IPS-20b (cell line): ENCODE data around the gene ATP5MC3.
A peak's percentile ranks its signal among the peaks of the same experiment; 100 is the strongest.

Experiments
- H3K27ac ChIP-seq: one replicate; pipeline ENCODE4 v1.5.1; 2013; ENCODE audit warnings: low read length
- H3K27me3 ChIP-seq: 2 replicates; pipeline ENCODE4 v1.6.1; 2013; ENCODE audit warnings: mild to moderate bottlenecking, low read length, inconsistent platforms; ENCODE audit not compliant: insufficient read depth
- H3K36me3 ChIP-seq: 2 replicates; pipeline ENCODE4 v1.6.1; 2013; ENCODE audit warnings: low read depth, mild to moderate bottlenecking, inconsistent platforms, low read length, moderate library complexity; ENCODE audit not compliant: insufficient read depth
- H3K4me1 ChIP-seq: 2 replicates; pipeline ENCODE4 v1.6.1; 2013; ENCODE audit warnings: mild to moderate bottlenecking, control low read depth, inconsistent platforms, low read length, moderate library complexity; ENCODE audit not compliant: insufficient read depth
- H3K4me3 ChIP-seq: 2 replicates; pipeline ENCODE4 v1.5.1; 2013; ENCODE audit warnings: mild to moderate bottlenecking, low read length, inconsistent platforms
- H3K9ac ChIP-seq: 2 replicates; pipeline ENCODE4 v1.6.1; 2013; ENCODE audit warnings: low read depth, mild to moderate bottlenecking, inconsistent platforms, low read length, moderate library complexity
- H3K9me3 ChIP-seq: 2 replicates; pipeline ENCODE4 v1.6.1; 2013; ENCODE audit warnings: mild to moderate bottlenecking, low read depth, low read length, inconsistent platforms; ENCODE audit not compliant: insufficient read depth

The ATP5MC3 gene

DNA sequence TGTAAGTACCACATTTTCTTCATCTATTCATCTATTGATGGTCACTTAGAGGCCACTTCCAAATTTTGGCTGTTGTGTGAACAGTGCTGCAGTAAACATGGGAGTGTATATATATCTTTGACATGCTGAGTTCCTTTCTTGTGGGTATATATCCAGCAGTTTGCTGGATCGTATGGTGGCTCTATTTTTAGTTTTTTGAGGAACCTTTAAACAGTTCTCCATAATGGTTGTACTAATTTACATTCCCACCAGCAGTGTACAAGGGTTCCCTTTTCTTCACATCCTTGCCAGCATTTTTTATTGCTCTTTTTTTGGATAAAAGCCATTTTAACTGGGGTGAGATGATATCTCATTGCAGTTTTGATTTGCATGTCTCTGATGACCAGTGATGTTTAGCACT lies 7.3 kb upstream of the ATP5MC3 start:
- Histone ChIP-seq H3K4me1 (no peaks in the 10 kb centered on the region), H3K36me3 (no peaks in the 10 kb centered on the region), H3K27ac (no peak overlapping the region), H3K27me3 (no peaks in the 10 kb centered on the region), H3K9me3 (no peaks in the 10 kb centered on the region), H3K4me3 (no peak overlapping the region), H3K9ac (no peak overlapping the region)

DNA sequence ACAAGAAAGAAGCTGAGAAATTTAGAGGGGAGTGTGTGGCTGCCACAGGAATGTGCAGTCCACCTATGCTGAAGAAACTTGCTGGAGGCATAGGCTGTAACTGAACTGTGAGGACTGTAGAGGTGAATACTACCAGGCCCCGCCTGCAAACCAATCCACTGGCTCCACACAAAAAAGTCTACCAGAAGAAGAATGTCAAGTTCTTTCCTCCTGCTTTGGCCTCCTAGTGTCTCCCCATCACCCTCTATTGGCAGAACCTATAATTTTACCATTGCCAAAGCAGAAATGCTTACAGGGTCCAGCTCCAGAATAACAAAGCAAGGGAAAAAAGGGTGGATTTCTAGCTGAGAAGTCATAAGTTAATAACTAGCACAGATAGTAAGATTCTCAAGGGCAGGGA lies 5.9 kb upstream of the ATP5MC3 start:
- no peaks in the 10 kb centered on the region for H3K9me3 ChIP-seq
- no peak overlapping the region for H3K27ac ChIP-seq

DNA sequence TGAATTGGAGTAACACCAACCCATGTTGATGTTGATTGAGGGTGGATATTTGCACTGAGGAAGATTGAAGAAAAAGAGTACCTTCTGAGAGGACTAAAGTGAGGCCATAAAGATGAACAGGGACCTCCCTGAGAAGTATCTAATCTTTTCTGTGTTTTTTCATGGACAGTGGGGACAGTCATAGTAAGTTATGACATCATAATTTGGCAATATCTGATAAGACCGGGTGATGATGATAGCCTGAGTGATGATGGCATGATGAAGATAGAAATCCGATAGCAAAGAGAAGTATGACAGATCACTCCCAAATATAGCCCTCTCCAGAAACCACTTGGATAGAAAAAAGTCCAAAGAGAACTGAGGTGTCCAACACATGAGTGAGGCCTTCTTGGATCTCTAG lies 2.2 kb upstream of the ATP5MC3 start:
- Histone ChIP-seq H3K9ac (no peak overlapping the region), H3K4me3 (no peak overlapping the region), H3K9me3 (no peaks in the 10 kb centered on the region), H3K27me3 (no peaks in the 10 kb centered on the region), H3K4me1 (peaks cover 8% of the 10 kb centered on the region; the same call in 1 of the 2 replicates), H3K36me3 (peaks cover 15% of the 10 kb centered on the region), H3K27ac (no peak overlapping the region)

More for the DNA sequence above, 5.9 kb upstream of the ATP5MC3 start:
- no peak overlapping the region for H3K4me3 ChIP-seq
- H3K36me3 ChIP-seq, result no peaks in the 10 kb centered on the region
- H3K9ac ChIP-seq, result no peak overlapping the region
- no peaks in the 10 kb centered on the region for H3K27me3 ChIP-seq
- no peaks in the 10 kb centered on the region for H3K4me1 ChIP-seq

DNA sequence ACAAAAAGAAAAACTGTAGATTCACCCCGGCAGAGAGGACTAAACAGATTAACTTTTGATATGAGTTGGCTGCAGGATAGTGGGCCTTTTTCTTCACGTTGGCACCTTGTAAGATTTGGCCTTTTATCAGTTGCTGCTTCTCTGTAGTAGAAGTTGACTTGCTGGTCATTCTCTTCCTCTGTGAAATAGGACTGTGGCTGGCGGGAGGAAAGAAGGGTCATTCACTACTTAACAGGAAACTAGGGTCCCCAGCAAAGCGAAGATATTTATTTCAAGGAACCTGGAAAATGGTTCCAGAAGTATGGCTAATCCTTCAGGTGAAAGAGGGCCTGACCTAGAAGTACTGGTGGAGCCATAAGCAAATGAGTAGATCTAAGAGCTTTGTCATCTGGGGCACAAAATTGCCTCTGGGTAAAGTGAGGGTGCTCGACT lies 383 bp upstream of the ATP5MC3 start:
- H3K9ac ChIP-seq, result peak overlapping the region; percentile 97; the same call in 1 of the 2 replicates
- H3K4me3 ChIP-seq, result peak overlapping the region; percentile 95
- H3K27me3 ChIP-seq, result no peaks in the 10 kb centered on the region
- H3K9me3 ChIP-seq, result no peaks in the 10 kb centered on the region
- peak overlapping the region; percentile 40 for H3K27ac ChIP-seq
- H3K36me3 ChIP-seq, result peaks cover 32% of the 10 kb centered on the region
- H3K4me1 ChIP-seq, result peaks cover 8% of the 10 kb centered on the region; the same call in 1 of the 2 replicates

DNA sequence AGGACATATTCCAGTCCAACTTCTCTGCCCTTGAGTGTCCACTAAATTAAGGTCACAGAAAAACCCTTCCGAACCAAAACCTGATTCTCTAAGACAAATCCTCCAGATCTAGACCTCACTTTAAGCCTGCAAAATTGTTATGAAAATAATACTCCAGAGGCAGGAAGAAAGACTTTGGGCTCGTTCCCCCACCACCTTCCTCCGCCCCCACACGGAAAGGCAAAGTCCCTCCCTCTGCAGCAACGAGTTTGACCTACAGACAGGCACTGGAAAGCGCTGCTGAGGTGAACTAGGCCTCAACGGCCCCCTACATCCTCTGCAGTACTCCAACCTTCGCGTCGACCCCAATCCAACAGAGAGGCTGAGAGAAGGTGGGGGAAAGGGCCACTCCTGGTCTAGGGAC lies 808 bp downstream of the ATP5MC3 start:
- Histone ChIP-seq H3K36me3 (peaks cover 44% of the 10 kb centered on the region), H3K9ac (peak overlapping the region; percentile 97), H3K4me3 (peak overlapping the region; percentile 95), H3K27me3 (no peaks in the 10 kb centered on the region), H3K27ac (peak overlapping the region; percentile 56), H3K9me3 (no peaks in the 10 kb centered on the region), H3K4me1 (peaks cover 8% of the 10 kb centered on the region; the same call in 1 of the 2 replicates)

DNA sequence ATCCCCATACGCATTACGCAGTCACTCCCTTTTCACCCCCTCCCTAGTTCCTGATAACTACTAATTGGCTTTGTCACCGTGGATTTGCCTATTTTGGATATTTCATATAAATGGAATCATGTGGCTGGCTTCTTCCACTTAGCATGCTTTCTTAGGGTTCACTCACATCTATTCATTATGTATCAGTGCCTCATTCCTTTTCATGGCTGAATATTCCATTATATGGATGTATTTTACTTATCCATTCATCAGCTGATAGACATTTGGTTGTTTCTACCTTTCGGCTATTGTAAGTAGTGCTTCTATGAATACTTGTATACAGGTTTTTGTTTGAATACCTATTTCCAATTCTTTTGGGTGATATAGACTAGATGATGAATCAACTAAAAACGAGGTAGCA lies 4.9 kb downstream of the ATP5MC3 start:
- Histone ChIP-seq H3K36me3 (peaks cover 54% of the 10 kb centered on the region), H3K4me3 (no peak overlapping the region), H3K4me1 (peaks cover 5% of the 10 kb centered on the region; the same call in 1 of the 2 replicates), H3K9me3 (no peaks in the 10 kb centered on the region), H3K27me3 (no peaks in the 10 kb centered on the region), H3K27ac (no peak overlapping the region), H3K9ac (no peak overlapping the region)

DNA sequence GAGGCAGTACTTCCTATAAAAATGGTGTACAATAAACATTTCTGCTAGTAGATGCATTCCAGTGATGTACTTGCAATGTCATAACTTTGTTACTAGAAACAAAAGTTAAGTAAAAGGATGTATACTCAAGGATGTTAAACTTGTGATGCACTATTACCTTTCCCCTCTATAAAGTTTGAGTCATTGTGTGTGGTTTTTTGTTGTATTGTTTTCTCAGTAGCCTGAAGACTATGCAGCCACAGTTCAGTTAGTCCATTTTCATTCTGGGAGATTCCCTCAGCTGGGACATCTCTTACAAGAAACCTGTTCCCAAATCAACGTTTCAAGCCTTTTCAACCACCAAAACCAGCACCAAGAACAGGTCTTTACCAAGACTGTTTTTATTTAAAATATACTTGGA lies 5.6 kb downstream of the ATP5MC3 start:
- Histone ChIP-seq H3K36me3 (peaks cover 54% of the 10 kb centered on the region), H3K4me3 (no peak overlapping the region)

DNA sequence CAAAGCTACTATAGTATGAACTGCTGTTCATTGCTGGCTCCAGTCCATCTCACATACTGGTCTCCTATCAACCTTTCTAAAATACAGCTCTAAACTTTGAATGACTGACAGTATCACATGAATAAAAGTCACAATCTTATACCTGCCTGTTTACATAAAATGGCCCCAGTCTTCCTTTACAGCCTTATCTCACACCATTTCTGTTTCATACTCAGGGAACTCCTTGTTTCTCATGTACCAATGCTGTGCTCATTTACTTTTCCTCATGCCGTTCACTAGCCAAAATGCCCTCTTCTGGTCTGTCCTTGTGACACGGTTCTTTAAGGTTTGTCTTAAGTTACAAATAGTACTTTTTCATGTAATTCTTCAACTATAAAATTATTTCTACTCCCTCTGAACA lies 6.2 kb downstream of the ATP5MC3 start:
- H3K4me1 ChIP-seq, result peaks cover 3% of the 10 kb centered on the region; the same call in 1 of the 2 replicates
- no peak overlapping the region for H3K4me3 ChIP-seq
- no peak overlapping the region for H3K9ac ChIP-seq
- H3K27me3 ChIP-seq, result no peaks in the 10 kb centered on the region
- H3K27ac ChIP-seq, result no peak overlapping the region
- H3K36me3 ChIP-seq, result peaks cover 54% of the 10 kb centered on the region
- no peaks in the 10 kb centered on the region for H3K9me3 ChIP-seq

More for the DNA sequence above, 5.6 kb downstream of the ATP5MC3 start:
- H3K27me3 ChIP-seq, result no peaks in the 10 kb centered on the region
- no peaks in the 10 kb centered on the region for H3K9me3 ChIP-seq
- no peak overlapping the region for H3K9ac ChIP-seq
- H3K4me1 ChIP-seq, result peaks cover 5% of the 10 kb centered on the region; the same call in 1 of the 2 replicates
- H3K27ac ChIP-seq, result no peak overlapping the region

DNA sequence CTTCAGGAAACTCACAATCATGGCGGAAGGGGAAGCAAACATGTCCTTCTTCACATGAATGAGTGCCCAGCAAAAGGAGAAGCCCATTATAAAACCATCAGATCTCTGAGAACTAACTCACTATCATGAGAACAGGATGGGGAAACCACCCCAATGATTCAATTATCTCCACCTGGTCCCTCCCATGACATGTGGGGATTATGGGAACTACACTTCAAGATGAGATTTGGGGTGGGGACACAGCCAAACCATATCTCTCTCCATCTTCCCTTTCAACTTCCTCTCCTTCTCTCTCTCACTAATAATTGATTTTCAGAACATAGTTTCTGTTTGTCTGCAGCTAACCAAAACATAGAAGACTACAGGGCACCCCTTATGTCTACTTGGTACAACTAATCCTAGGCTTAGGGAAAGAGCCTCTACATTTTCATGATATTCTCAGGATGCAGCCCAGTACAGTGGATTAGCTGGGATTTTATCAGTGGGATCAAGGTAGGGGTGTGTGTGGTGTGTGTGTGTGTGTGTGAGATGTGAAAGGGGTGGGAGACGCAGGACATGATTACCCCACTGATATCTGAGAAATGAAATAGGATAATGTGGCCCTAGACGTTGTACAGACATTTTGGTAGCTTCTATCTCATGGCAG lies 10.7 kb downstream of the ATP5MC3 start:
- Histone ChIP-seq H3K4me3 (no peak overlapping the region), H3K36me3 (peaks cover 11% of the 10 kb centered on the region; the same call in 1 of the 2 replicates), H3K9me3 (no peaks in the 10 kb centered on the region), H3K27ac (no peak overlapping the region), H3K27me3 (no peaks in the 10 kb centered on the region), H3K4me1 (peaks cover 2% of the 10 kb centered on the region; the same call in 1 of the 2 replicates), H3K9ac (no peak overlapping the region)

DNA sequence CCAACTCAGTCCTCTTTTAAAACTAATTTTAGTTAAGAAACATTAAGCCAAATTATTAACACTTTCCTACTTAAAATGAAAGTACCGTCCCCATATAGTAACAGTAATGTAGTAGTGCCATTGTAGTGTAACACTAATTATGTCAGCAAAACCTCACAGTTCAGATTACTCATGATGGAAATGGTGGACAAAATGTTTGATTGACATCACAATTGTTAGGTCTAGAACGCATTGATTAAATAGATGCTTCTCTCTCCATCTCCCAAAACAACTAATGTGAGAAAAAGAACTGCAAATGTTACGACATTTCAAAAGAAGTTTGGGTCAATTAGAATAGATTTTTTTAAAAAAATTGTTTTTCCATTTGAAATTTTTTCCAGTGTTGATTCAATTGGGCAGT lies 12.3 kb downstream of the ATP5MC3 start:
- peak overlapping the region; percentile 90 for H3K4me3 ChIP-seq
- H3K9ac ChIP-seq, result peak overlapping the region; percentile 92; the same call in 1 of the 2 replicates
- H3K27me3 ChIP-seq, result no peaks in the 10 kb centered on the region
- no peak overlapping the region for H3K27ac ChIP-seq
- H3K4me1 ChIP-seq, result peaks cover 2% of the 10 kb centered on the region; the same call in 1 of the 2 replicates
- H3K36me3 ChIP-seq, result no peaks in the 10 kb centered on the region
- no peaks in the 10 kb centered on the region for H3K9me3 ChIP-seq

DNA sequence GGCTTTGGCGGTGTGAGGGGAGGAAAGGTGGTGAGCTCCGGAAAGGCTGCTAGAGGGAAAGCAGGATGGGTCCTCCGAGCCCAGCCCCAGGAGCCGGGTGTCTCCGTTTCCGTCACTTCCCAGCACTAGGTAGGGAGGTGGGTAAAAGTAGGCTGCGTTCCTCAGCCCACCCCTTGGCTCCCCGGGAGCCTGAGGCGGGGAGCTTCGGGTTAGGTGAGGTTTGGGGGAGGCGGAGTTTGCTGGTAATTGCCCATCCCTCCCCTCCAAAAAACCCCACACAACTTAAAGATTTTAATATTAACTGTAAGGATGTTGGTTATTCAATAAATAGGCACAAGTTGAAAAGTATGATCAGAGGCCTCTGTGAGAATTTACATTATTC lies 13.0 kb downstream of the ATP5MC3 start:
- Histone ChIP-seq H3K27me3 (no peaks in the 10 kb centered on the region), H3K9me3 (no peaks in the 10 kb centered on the region), H3K27ac (no peak overlapping the region), H3K9ac (peak overlapping the region; percentile 92), H3K36me3 (no peaks in the 10 kb centered on the region), H3K4me1 (peaks cover 2% of the 10 kb centered on the region; the same call in 1 of the 2 replicates), H3K4me3 (peak overlapping the region; percentile 90)
